K562 (cell line): ENCODE data around the gene CCR8. TPM values are rescaled to one million over a fixed set of nuclear protein-coding genes. Genes with fewer than 3 reads are reported as not detected.

Experiments
- BMI1 ChIP-seq: fragments of 150-350 bp; IDR thresholded peaks from 2 replicates; pipeline ENCODE4 v1.6.1; 2014; ENCODE audit warnings: low read length
- CHD1 ChIP-seq: fragments of 200-600 bp; sonication (generic); IDR thresholded peaks from one replicate; pipeline ENCODE4 v1.6.1; 2012; ENCODE audit warnings: mild to moderate bottlenecking, moderate library complexity, low read length, inconsistent platforms
- ERF ChIP-seq: fragments of 450-650 bp; formaldehyde crosslinking; IDR thresholded peaks from 2 replicates; pipeline ENCODE4 v1.4.0; 2020; ENCODE audit warnings: mild to moderate bottlenecking, mixed read lengths
- GABPB1 ChIP-seq: sonication (generic); formaldehyde crosslinking; IDR thresholded peaks from 2 replicates; pipeline ENCODE4 v1.8.0; 2022; ENCODE audit warnings: mild to moderate bottlenecking, missing genetic modification reagents
- MAZ ChIP-seq, 2 experiments: fragments of 450-650 bp in 1 of 2; sonication (generic) in 1 of 2; formaldehyde crosslinking; IDR thresholded peaks in 1 of 2; conservative IDR thresholded peaks in 1 of 2; 2 replicates each; pipeline versions ENCODE4 v1.4.0 to v1.5.0; 2020; ENCODE audit warnings: mild to moderate bottlenecking in 1 of 2, missing genetic modification reagents in 1 of 2
- SMARCA5 ChIP-seq: fragments of 450-650 bp; IDR thresholded peaks from 2 replicates; pipeline ENCODE4 v1.6.1; 2016
- TFAM ChIP-seq: fragments of 250-450 bp; sonication (Bioruptor Pico); conservative IDR thresholded peaks from 2 replicates; pipeline ENCODE4 v1.5.0; 2021; ENCODE audit warnings: mild to moderate bottlenecking, moderate library complexity
- ZBTB12 ChIP-seq: fragments of 250-450 bp; sonication (Bioruptor Pico); IDR thresholded peaks from 2 replicates; pipeline ENCODE4 v1.4.0; 2020
- ZKSCAN8 ChIP-seq: fragments of 200-800 bp; sonication (Bioruptor generic); IDR thresholded peaks from 2 replicates; pipeline ENCODE4 v1.6.1; 2016; ENCODE audit warnings: missing genetic modification characterization, missing compliant biosample characterization
- ZNF407 ChIP-seq: fragments of 450-650 bp; IDR thresholded peaks from 2 replicates; pipeline ENCODE4 v1.6.1; 2016; ENCODE audit warnings: low read depth
- ZSCAN32 ChIP-seq: fragments of 450-650 bp; formaldehyde crosslinking; IDR thresholded peaks from 2 replicates; pipeline ENCODE4 v1.4.0; 2020; ENCODE audit warnings: mild to moderate bottlenecking, moderate library complexity
- polyA plus RNA-seq, 8 experiments: library from polyadenylated mRNA; depleted of rRNA in 4 of 8; stranded (reverse) in 5 of 8; unstranded in 3 of 8; fragments of >200 nt; fragmentation: Nextera tagmentation in 2 of 8; fragmentation: Illumina TruSeq in 1 of 8; extraction: Ambion mirVana in 2 of 8; extraction: Trizol in 1 of 8; gene quantifications; 2 replicates each; pipeline versions ENCODE4 v1.2.1 to v1.2.3, GENCODE V29; 2011 to 2014; ENCODE audit warnings: inconsistent platforms in 1 of 8, missing spikeins in 1 of 8
- total RNA-seq, 7 experiments: library from RNA; depleted of rRNA in 6 of 7; stranded (reverse); fragments of >200 nt in 6 of 7; fragmentation: Illumina TruSeq in 2 of 7; extraction: Trizol in 2 of 7; gene quantifications; 2 replicates each; pipeline versions ENCODE4 v1.2.1 to v1.2.3, GENCODE V29; 2011 to 2021; ENCODE audit warnings: low replicate concordance in 1 of 7
- TF ChIP-seq, protein P1 (sequence below), 3 experiments: IDR thresholded peaks in 2 of 3; conservative IDR thresholded peaks in 1 of 3; 2 replicates each; pipeline ENCODE4 v1.5.1; 2011 to 2012; ENCODE audit warnings: low read length in 3 of 3, mild to moderate bottlenecking in 3 of 3, control low read depth in 2 of 3, improper control_type of control experiment in 1 of 3, inconsistent platforms in 1 of 3, low read depth in 1 of 3, mixed read lengths in 1 of 3, moderate library complexity in 1 of 3; ENCODE audit not compliant: insufficient read depth in 2 of 3

The CCR8 gene
- total and polyA plus RNA-seq, 9 of the 15 experiments (the other 6 are each of a cell fraction or from before 2014, with no cell fraction given) = not detected

- no peak for TF ChIP-seq ZNF407
- TF ChIP-seq TFAM (CRISPR knock-in tag) = no peak
- 0 out of 4 replicates have a peak, but pooled peaks of 1 of the 2 experiments have one; percentile 36 for TF ChIP-seq MAZ (CRISPR knock-in tag; conservative IDR thresholded peaks at IDR 0.05 in 1 of 2, IDR thresholded peaks at IDR 0.05 in 1 of 2)
- TF ChIP-seq ERF (CRISPR knock-in tag) = 0 out of 2 replicates have a peak, but pooled peaks have one; percentile 66
- no peak for TF ChIP-seq CHD1
- TF ChIP-seq ZBTB12 (CRISPR knock-in tag) = no peak
- TF ChIP-seq ZKSCAN8 = no peak
- no peak for TF ChIP-seq BMI1
- no peak for TF ChIP-seq ZSCAN32 (CRISPR knock-in tag)
- TF ChIP-seq, protein P1, sequence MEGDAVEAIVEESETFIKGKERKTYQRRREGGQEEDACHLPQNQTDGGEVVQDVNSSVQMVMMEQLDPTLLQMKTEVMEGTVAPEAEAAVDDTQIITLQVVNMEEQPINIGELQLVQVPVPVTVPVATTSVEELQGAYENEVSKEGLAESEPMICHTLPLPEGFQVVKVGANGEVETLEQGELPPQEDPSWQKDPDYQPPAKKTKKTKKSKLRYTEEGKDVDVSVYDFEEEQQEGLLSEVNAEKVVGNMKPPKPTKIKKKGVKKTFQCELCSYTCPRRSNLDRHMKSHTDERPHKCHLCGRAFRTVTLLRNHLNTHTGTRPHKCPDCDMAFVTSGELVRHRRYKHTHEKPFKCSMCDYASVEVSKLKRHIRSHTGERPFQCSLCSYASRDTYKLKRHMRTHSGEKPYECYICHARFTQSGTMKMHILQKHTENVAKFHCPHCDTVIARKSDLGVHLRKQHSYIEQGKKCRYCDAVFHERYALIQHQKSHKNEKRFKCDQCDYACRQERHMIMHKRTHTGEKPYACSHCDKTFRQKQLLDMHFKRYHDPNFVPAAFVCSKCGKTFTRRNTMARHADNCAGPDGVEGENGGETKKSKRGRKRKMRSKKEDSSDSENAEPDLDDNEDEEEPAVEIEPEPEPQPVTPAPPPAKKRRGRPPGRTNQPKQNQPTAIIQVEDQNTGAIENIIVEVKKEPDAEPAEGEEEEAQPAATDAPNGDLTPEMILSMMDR (IDR thresholded peaks at IDR 0.05 in 2 of 3, conservative IDR thresholded peaks at IDR 0.05 in 1 of 3; ENCODE audit: insufficient read depth in 2 of 3, low read depth in 1 of 3, low read length in 3 of 3) = peak in 1 of 3 experiments; percentile 15; a peak in 1 of 6 replicates
- no peak for TF ChIP-seq SMARCA5
- no peak for TF ChIP-seq GABPB1 (CRISPR knock-in tag)
These were observed 49.6 kb upstream of the CCR8 start, which contains the start of gene CX3CR1 (continued) for GRCh38 chr3:39279745-39280517.
